Adrenal gland (tissue), 12 donors: ENCODE data around the gene BLTP2. TPM values are rescaled to one million over a fixed set of nuclear protein-coding genes. Genes with fewer than 3 reads are reported as not detected.

ENCODE experiments used
- DNase-seq, 7 donors: peaks; one replicate each; pipeline ENCODE4 v3.0.0-alpha.2; 2019 to 2020
- H3K27ac ChIP-seq, 5 donors: fragments of 200-600 bp; sonication (generic) in 4 of 5; 1 replicate in 3 of 5; 2 replicates in 2 of 5; pipeline versions ENCODE4 v1.5.1 to v1.8.0; 2016 to 2020; ENCODE audit warnings: mild to moderate bottlenecking in 1 of 5
- H3K27me3 ChIP-seq: fragments of 200-600 bp; 2 replicates; pipeline ENCODE4 v1.8.0; 2021
- H3K36me3 ChIP-seq, 2 donors: fragments of 200-600 bp; replicated peaks in 1 of 2; 1 replicate in 1 of 2; 2 replicates in 1 of 2; pipeline versions ENCODE4 v1.5.1 to v1.8.0; 2018 to 2022
- H3K4me1 ChIP-seq, 2 donors: fragments of 200-600 bp; replicated peaks in 1 of 2; 1 replicate in 1 of 2; 2 replicates in 1 of 2; pipeline versions ENCODE4 v1.5.1 to v1.8.0; 2018 to 2021
- H3K4me3 ChIP-seq, 4 donors: fragments of 200-600 bp; sonication (generic) in 3 of 4; one replicate each; pipeline ENCODE4 v1.5.1; 2016 to 2018
- H3K9me3 ChIP-seq, 3 donors: fragments of 200-600 bp; sonication (generic) in 1 of 3; replicated peaks in 1 of 3; 1 replicate in 2 of 3; 2 replicates in 1 of 3; pipeline versions ENCODE4 v1.5.1 to v1.8.0; 2016 to 2021
- CTCF ChIP-seq, 6 experiments: fragments of 450-650 bp in 4 of 6; fragments of 200-600 bp in 2 of 6; sonication (generic) in 1 of 6; IDR thresholded peaks; 1 replicate in 5 of 6; 2 replicates in 1 of 6; pipeline versions ENCODE4 v1.5.1 to v1.8.0; 2016 to 2021; ENCODE audit warnings: antibody characterized with exemption in 6 of 6, mild to moderate bottlenecking in 2 of 6, moderate library complexity in 1 of 6
- POLR2A ChIP-seq, 2 donors: fragments of 450-650 bp; IDR thresholded peaks; one replicate each; pipeline ENCODE4 v1.6.1; 2017; ENCODE audit warnings: antibody characterized with exemption in 2 of 2, mild to moderate bottlenecking in 2 of 2, moderate library complexity in 1 of 2
- WGBS, 4 donors: extraction: QIAGEN DNeasy Blood & Tissue Kit in 2 of 4; methylation state at CpG; one replicate each; pipeline versions ENCODE4 v1.1.5 to v1.1.7; 2013 to 2017; 5-methylcytosine and 5-hydroxymethylcytosine counted together
- intact Hi-C, 2 donors: fragments of 100-400 bp; cut with DNase I; formaldehyde crosslinking; loops; one replicate each; pipeline versions ENCODE4 v1.14.1 to v1.15.0; 2022 to 2023
- polyA plus RNA-seq, 3 donors: library from polyadenylated mRNA; stranded (reverse); fragments of 200-250 nt in 2 of 3; fragments of 350-450 nt in 1 of 3; fragmentation: Illumina TruSeq in 1 of 3; extraction: RNeasy Lipid Tissue Mini Kit (QIAGEN cat#74804) in 1 of 3; gene quantifications; one replicate each; pipeline ENCODE4 v1.2.3, GENCODE V29; 2013 to 2014
- total RNA-seq, 9 donors: library from RNA; depleted of rRNA in 4 of 9; stranded (reverse); fragments of >200 nt in 4 of 9; fragments of 120-200 nt in 1 of 9; fragmentation: NEBNext Ultra II Directional in 1 of 9; extraction: Animal tissue kit (Norgen Biotek cat#: 25700) in 1 of 9; gene quantifications; one replicate each; pipeline versions ENCODE4 v1.1.0 to v1.2.4, GENCODE V29; 2013 to 2023
- donor health status: healthy with polysubstance abuse.
- donor health status: Bipolar disorder and iron deficiency.
- donor health status: DM: yes; HTN: yes; CAD: no.
- donor health status: DM: no; HTN: no; CAD: no.
- donor health status: DM: no; HTN: no; CAD: no.
- donor health status: DM: yes; HTN: yes; CAD: no.

BLTP2 gene
- total and polyA plus RNA-seq, 12 donors: 27.8 to 228 (median 137) TPM

DNA sequence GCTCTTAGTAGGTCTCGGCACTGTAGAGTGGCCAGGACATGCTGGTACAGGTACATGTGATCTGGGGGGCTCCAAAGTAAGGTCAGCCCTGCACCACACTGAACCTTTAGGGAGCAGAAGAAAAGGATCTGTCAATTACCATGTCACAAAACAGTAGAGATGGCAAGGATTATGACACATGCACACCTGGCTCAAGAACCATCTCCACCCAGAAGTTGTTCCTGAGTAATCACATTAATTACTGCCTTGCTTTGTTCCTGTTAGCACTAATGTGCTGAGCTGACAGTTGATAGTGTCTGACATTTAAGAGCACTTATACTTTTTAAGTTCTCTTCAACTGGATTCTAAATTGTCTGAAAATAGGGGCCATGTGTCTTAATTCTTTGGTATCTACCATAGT lies 9.5 kb downstream of the BLTP2 start:
- no peaks in the 10 kb centered on the region for H3K9me3 ChIP-seq
- H3K36me3 ChIP-seq: peaks cover 0 to 99% of the 10 kb centered on the region in 2 donors
- no peak for DNase-seq
- H3K4me3 ChIP-seq: no peak overlapping the region
- intact Hi-C loops: loop anchor here in 1 of 2 donors (10.0 kb wide), 1 partner anchor 49 kb away; no protein-coding TSS in a partner anchor
- H3K27ac ChIP-seq: no peak overlapping the region
- TF ChIP-seq POLR2A (IDR thresholded peaks at IDR 0.05): no peak
- TF ChIP-seq CTCF (IDR thresholded peaks at IDR 0.05): no peak
- 83 to 100% (median 92%) methylated on average over 1 of the region's 1 CpG for WGBS, 4 donors
- H3K4me1 ChIP-seq: no peaks in the 10 kb centered on the region
- no peaks in the 10 kb centered on the region for H3K27me3 ChIP-seq

GRCh38 chr17:28634206-28634865 lies 10.6 kb downstream of the BLTP2 start:
- TF ChIP-seq CTCF (IDR thresholded peaks at IDR 0.05) (no peak), POLR2A (IDR thresholded peaks at IDR 0.05) (no peak)
- no peaks in the 10 kb centered on the region for H3K27me3 ChIP-seq
- no peaks in the 10 kb centered on the region for H3K4me1 ChIP-seq
- no peak overlapping the region for H3K27ac ChIP-seq
- H3K9me3 ChIP-seq: no peaks in the 10 kb centered on the region
- no peak overlapping the region for H3K4me3 ChIP-seq
- H3K36me3 ChIP-seq: peaks cover 0 to 99% of the 10 kb centered on the region in 2 donors
- intact Hi-C loops: loop anchor here in 1 of 2 donors (10.0 kb wide), 1 partner anchor 50 kb away; no protein-coding TSS in a partner anchor
- no peak for DNase-seq
- WGBS, 4 donors: 81 to 91% (median 88%) methylated on average over 13 to 14 of the region's 14 CpGs

DNA sequence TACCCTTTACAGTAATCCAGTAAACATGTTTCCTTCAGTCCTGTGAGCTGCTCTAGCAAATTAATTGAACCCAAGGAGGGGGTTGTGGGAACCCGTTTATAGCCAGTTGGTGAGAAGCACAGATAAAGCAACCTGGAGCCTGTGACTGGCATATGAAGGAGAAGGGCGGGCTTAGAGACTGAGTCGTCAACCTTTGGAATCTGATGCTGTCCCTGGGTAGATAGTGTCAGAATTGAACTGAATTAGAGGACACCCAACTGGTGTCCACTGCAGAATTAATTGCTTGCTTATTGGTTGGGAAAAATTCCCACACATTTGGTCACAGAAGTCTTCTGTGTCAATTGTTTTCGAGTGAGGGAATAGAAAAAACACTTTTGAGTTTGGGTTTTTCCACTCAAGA lies 18.1 kb downstream of the BLTP2 start:
- no peaks in the 10 kb centered on the region for H3K9me3 ChIP-seq
- H3K4me1 ChIP-seq: no peaks in the 10 kb centered on the region
- intact Hi-C loops: no loop called here
- no peak overlapping the region for H3K4me3 ChIP-seq
- no peaks in the 10 kb centered on the region for H3K27me3 ChIP-seq
- no peak for DNase-seq
- H3K36me3 ChIP-seq: peaks cover 0 to 82% of the 10 kb centered on the region in 2 donors
- WGBS, 4 donors: 86 to 94% (median 93%) methylated on average over 4 of the region's 4 CpGs
- TF ChIP-seq CTCF (IDR thresholded peaks at IDR 0.05) (no peak), POLR2A (IDR thresholded peaks at IDR 0.05) (no peak)
- no peak overlapping the region for H3K27ac ChIP-seq

DNA sequence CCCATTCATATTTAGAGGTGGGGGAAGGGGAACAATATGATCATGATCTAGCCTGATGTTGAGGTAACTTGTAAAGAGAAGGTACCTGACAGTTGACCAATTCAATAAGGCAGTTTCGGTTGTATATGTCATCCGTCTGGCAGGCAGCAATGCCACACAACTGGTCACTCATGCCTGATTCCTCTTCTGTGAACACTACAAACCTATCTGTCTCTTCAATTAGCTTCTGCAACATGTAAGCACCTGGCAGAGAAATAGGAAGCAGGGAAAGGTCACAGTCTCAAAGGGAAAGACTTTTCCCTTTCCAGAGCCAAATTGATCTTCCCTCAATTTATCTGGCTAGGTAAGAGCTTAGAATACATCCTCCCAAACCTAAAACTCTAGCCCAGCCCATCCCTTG lies 20.8 kb downstream of the BLTP2 start:
- H3K9me3 ChIP-seq: no peaks in the 10 kb centered on the region
- WGBS, 4 donors: 86 to 100% (median 96%) methylated on average over 2 of the region's 2 CpGs
- H3K36me3 ChIP-seq: peaks cover 0 to 82% of the 10 kb centered on the region in 2 donors
- H3K27me3 ChIP-seq: no peaks in the 10 kb centered on the region
- H3K27ac ChIP-seq: peak overlapping the region in 2 of 5 donors; percentile 5 to 10
- H3K4me3 ChIP-seq: no peak overlapping the region
- TF ChIP-seq POLR2A (IDR thresholded peaks at IDR 0.05): no peak
- TF ChIP-seq CTCF (IDR thresholded peaks at IDR 0.05): no peak
- H3K4me1 ChIP-seq: no peaks in the 10 kb centered on the region
- intact Hi-C loops: no loop called here
- DNase-seq: no peak
